Measurements from ENCODE around the gene PER1.
"Not testable (repeated sequence)": the region's sequence is repeated elsewhere in the genome, so short reads cannot be mapped to it uniquely, and the experiment has no call there.

The PER1 gene

DNA sequence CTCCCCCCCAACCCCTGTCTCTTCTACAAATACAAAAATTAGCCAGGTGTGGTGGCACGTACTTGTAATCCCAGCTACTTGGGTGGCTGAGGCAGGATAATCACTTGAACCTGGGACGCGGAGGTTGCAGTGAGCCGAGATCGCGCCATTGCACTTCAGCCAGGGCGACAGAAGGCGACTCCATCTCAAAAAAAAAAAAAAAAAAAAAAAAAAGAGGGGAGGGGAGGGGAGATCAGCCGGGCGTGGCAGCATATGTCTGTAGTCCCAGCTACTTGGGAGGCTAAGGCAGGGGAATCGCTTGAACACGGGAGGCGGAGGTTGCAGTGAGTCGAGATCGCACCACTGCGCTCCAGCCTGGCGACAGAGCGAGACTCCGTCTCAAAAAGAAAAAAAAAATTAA, 18.0 kb upstream of the PER1 start:
- DNase-seq = not testable (repeated sequence)

DNA sequence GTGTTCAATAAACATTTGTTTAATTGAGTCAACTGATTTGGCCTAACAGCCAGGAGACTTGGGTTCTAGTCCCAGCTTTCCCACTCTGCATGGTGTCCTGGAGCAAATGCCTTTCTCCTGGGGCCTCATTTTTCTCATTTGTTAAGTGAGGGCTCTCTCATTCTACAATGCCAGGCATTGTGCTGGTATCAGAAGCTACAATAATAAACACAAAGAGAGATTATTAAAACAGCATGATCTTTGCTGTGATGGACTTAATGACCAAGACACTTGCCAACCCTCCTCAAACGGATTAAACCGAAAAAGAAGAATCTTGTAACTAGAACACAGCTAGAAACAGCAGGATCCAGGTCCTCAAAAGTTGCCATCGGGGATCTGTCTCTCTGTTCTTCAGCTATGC, 15.3 kb upstream of the PER1 start:
- DNase-seq = no peak

DNA sequence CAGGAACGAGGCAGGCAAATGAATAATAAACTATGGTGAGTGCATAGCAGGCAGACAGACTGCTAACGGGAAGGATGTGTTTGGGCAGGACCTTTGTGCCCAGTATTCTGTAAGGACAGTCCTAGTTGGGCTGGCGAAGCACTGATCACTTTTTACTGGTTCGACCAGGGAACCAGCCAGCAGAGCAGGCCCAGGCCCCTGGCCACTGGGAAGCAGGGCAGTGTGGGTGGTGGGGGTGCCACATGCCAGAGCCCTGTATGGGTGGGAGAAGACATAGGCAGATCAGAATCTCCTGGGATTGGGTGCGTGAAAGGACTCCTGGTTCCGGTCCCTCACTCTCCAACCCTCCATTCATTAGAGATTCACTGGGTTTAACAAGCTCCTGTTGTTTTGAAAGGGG, 14.5 kb upstream of the PER1 start:
- no peak for DNase-seq

DNA sequence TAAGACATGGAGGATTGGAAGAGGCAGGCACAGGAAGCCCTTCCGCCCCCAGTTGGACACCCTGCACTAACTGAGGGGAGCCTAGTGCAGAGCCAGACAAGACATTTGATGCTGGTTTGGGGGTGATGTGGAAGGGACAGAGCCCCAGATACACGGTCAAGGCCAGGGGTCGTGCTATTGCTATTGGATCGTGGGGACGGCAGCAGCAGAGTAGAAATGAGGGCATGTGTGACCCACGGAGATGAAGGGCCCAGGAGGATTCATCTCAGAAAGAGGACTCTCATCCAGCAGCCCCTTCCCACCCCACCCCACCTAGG, 12.6 kb upstream of the PER1 start:
- DNase-seq = no peak

DNA sequence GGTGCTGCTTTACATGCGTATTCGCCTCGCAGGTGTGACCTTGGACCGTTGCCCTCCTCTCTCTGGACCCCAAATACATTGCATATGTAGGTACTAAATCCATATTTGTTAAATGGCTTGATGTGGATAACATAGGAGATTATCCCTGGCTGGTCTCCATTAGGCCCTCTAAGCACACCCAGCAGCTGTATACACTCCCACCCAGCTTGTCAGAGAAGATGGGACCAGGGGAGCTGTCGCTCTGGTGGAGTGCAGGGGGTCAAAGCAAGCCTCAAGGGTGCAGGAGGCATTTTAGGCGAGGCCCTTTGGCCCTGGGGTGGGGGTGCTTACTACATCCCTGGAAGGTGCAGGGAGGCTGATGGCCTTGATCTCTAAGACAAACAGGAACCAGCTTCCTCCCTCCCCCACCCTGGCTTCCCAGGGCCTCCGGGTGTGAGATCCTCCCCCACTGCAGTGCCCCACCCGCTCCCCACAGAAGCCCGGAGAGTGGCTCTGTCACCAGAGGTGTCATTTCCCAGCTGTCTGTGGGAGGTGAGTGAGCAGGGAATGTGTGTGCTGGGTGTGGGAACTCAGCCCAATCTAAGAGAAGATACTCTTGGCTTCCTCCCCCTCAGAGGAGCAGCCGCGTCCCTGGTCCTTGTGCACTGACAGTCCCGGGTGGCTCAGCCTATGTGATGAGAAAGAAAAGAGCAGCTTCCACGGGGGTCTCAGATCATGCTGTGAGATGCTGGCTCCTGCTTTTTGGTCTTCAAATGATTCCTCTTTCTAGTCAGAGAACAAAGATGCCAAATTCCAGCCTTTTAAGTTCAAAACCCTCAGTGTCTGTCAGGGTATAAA, 12.0 kb upstream of the PER1 start:
- peak; percentile 36 for DNase-seq

DNA sequence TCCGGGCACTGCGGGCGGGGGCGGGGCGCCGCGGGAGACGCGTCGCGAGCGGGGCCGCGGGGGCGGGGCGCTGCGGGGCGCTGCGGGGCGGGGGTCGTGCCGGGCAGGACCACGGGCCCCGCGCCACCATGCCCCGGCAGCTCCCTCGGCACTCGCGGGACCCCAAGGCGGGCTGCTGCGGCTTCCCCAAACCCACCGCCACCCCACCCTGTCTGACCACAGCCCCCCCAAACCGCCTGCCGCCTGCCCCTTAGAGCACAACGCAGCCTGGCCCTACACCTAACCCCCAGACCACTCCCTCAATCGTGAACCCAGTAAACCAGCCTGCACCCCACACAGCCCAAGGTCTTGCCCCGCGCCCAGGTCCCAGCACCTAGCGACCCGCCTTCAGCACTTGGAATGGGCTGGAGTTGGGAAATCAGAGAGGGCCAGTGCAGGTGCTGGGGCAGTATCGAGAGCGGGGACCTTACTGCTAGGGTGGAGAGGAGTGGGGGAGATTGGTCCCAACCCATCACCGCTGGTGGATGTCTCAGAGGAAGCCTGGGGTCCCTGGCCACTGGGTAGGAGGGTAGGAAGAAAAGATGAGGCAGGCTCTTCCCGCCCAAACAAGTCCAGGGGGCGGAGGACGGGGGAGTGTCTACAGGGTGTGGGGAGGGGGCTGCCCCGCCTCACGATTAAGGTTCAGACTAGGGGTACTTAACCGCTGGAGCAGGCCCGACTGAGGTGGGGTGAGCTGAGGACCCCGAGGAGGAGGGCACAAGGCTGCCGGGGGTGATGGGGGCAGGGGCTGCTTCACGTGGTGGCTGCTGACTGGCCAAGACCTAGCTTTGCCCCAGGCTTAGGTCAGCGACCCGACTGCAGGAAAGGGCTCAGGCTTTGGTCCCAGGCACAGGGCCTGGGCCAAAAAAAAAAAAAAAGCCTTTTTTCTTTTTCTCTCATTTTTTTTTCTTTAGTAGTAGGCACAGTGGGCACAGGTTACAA, 11.1 kb upstream of the PER1 start:
- no peak for DNase-seq

DNA sequence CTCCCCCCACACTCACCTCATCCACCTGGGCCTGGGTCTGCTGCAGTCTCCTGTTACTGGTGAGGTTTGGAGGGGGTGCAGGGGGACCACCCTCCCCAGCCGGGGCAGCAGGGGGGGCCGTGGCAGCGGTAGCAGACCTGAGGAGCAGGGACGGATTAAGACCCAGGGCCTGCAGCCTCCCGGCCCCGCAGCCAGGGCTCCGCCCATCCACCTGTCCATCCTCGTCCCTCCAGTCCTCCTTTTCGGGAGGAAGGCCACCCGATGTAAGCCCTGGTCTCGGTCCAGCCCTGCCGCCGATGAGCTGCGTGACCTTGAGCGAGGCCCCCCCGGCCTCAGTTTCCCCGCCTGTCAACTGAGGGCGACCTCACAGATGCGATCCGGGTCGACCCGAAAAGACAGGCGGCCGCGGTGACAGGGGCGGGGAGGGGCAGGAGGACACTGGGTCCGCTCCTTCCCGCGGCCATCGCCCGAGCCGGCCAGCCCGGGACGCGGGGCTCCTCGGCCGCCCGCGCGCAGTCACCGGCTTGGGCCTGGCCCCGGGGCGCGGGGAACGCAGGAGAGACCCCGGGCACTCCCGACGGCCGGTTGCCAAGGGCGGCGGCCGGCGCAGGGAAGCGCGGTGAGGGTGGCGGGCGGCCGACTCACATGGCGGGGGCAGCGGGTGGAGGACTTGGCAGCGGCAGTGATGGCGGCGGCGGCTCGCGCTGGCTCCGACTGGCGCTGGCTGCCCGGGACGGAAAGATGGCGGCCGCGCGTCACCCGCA, 10.2 kb upstream of the PER1 start, which contains the start of gene VAMP2:
Gene VAMP2 (minus strand): TSS at position 716 of the 764 bp plus-strand sequence. CDS start 69 bp downstream, at position 647.
- DNase-seq = peak; percentile 42

DNA sequence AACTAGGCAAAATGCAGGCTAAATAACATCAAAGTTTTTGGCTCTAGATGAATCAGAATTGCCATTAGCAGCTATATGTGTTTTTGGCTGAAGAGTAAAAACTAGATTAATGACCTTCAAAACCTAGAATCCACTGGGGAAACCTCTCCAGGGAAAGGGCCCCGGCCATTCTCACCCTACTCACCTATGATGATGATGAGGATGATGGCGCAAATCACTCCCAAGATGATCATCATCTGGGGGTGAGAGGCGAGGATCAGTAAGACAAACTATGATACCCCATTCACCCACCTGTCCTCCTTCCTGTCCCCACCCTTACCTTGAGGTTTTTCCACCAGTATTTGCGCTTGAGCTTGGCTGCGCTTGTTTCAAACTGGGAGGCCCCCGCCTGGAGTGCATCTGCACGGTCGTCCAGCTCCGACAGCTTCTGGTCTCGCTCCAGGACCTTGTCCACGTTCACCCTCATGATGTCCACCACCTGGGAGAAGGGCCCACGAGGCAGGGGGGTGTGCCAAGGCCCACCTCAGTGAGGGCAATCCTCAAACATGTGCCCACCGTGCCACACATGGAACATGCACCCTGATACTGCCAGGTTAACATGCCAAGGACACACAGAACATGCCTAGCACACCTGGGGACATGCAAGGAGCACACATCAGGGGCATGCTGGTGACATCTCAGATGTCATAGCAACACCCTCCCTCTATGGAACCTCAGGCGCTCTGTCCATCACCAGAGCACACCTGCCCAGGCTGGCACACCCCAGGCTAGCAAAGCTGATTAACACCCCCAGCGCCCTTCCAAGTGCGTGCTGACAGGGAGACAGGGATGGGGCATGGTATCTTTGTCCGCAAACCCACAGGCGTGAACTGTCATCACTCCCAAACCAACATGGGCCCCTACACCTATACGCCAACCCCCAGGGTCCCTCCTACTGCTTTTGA, 9.4 kb upstream of the PER1 start:
- no peak for DNase-seq

DNA sequence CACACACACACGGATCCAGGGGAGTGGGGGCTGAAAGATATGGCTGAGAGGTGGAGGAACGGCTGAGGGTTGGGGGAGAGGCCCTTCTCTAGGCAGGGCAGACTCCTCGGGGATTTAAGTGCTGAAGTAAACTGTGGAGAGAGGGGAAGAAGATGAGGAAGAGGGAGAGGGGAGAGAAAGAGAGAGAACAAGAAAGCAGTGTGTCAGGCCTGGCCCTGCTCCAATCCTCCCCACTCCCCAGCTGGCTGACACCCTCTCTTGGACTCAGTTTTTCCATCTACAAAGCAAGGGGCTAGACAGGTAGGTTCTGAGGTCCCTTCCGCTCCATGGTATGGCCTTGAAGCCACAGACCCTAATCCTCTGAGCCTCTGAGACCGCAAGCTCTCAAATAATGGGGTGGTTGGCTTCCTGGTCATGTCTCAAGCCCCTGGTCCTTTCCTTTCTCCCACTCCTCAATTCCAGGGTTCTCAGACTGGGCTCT, 8.6 kb upstream of the PER1 start:
- no peak for DNase-seq

DNA sequence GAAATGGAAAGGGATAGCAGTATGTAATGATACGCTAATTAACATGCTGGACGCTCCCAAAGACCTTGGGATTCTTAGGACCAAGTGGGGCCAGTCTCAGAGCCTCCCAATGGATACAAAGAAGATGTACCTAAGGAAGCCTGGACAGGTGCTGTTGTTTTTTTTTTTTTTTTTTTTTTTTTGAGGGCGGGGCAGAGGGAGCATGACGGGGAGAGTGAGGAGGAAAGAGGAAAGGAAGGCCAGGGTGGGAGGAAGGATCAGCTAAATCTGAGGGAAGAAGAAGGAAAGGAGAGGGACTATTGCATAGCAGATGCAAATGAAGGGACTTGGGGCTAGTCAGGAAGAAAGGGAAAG, 8.0 kb upstream of the PER1 start:
- DNase-seq = no peak

DNA sequence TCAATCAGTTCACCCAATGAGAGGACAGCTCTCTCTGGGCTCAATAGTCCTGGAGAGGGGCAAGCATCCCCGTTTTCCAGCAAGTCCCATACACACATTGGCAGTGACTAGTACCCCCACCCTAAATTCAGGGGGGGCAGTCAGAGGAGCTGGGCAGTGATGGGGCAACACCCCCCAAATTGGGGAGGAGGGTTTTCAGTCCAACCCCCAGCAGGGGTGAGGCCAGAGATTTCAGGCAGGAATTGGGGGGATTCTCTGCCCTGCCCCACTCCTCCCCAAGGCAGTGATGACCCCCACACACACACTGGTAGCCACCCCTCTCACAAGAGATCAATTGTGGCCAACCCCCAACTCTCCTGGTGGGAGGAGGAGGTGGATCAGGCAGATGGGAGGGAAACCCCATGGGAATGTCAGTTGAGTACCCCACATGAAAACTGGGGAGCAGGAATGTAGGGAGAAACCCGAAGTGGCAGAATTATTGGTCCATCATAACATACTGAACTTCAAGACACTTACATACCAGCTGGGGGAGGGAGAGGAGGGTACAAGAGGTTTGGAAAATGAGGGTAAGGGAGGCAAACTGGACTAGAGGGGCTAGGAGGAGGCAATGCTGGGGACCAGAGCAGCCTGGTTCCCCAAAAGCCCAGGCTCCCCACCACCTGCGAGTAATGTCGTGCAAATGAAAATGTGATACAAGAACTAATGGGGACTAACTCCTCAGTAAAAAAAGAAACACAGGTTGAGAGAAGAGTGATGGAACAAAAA, 7.4 kb upstream of the PER1 start:
- DNase-seq = no peak

DNA sequence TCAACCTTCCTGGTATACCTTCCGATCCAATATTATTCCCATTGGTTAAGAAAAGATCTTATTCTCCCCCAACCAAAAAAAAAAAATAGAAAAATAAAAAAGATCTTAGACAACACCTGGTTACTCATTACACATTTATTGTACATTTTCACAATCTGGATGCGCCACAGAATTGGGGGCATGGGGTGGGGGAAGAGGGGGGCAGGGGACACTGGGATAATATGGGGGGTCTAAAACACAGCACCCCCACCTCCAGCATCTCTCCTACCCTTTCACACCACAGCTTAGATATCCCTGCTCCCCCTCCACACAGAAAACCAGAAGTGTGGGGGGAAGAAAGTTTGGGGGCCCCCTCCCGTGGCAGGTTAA, 6.8 kb upstream of the PER1 start:
- no peak for DNase-seq

DNA sequence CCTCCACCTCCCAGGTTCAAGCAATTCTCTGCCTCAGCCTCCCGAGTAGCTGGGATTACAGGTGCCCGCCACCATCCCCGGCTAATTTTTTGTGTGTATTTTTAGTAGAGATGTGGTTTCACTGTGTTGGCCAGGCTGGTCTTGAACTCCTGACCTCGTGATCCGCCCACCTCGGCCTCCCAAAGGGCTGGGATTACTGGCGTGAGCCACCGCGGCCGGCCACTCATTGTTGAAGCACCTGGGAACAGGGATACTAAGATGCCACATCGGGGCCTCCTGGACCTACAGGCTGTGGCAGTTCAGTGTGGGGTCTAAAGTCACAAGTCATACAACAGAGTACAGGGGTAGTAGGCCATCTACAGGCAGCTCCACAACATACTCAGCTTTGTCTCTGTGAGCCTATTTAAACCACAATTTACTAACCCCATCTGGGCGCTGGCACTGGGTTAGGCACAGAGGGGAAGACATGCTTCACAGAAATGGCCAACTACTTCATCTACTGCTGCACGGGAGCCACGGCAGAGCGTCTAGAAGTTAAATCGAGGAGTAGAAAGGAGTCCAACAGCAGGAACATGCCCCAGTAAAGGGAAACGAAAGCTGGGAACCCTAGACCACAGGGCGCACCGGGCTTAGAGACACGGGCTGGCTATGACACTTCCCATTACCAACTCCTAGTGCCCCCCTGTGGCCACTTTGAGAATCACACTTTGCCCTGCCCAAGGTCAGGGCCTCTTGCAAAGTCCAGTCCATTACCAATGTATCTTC, 6.2 kb upstream of the PER1 start:
- peak; percentile 46 for DNase-seq

DNA sequence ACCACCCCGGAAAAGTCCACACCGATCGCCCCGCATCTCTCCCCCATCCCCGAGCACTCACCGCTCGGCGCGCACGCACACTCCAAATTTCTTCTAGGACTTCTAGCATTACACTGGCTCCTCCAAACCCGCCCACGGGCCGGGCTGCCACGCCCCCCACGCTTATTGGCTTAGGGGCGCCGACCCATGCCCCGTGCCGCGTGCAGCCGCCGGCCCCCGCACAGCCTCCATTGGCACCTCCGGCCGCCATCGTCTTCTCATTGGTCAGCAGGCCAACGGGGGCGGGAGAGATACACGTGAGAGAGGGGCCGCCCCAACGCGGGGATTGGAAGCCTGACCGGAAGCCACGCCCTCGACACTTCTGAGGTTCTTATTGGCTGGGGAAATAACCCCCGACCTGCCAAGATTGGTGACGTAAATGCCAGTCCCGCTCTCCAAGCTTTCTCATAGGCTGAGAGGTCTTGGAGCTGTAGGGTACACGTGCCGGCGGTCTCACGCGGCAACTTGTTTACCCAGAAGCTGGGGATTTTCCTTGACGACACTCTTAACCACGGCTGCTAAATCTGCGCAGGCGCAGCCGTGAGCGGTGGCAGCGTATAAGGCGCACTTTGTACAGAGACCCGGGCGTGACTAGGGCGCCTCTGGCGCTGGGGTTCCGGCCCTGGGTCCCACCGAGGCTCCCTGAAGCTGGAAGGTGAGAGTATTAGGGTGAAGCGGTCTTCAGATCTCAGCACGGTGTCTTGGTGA, 4.2 kb upstream of the PER1 start:
- peak; percentile 99 for DNase-seq

DNA sequence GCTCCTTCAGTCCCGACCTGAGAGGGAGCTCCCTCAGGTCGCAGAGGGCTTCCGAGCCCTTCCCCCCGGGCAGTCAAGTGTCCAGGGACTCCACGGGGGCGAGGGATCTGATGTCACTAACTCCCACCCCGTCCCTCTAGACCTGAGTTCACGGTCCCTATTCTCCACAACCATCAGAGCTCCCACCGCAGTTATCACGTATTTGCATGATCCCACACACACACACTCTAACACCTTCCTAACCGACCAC, 3.7 kb upstream of the PER1 start:
- no peak for DNase-seq

DNA sequence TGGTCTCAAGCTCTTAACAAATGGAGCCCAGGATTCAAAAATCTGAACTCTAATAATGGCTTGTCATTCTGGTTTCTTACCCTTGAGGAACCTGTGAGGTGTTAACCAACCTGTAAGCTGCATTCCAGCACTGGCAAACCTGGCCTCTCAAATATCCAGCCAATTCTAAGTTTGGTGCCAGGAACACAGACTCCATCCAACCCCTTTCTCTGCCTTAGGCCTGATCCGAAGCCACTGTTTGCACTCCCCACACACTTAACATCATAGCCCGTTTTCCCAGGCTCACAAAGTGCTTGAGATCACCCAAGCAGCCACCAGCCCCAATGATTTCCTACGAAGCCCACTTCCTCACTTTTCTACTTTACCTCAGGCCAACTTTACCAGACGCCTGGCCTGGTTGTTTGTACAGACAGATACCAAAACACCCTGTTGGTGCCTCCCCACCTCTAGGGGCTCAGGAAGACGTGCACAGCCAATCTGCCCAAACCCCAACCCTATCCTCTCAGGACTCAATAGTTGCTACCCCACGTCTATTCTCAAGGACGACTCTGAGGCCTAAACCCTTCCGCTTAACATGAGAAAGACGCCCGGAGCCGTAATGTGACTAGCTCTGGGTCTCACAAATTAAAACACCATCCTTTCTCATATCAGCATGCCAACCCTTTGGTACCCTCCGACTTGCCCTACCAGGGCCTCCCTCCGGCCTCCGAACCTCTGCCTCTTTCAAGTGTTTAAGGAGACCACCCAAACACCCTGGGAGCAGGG, 3.2 kb upstream of the PER1 start:
- DNase-seq = no peak

DNA sequence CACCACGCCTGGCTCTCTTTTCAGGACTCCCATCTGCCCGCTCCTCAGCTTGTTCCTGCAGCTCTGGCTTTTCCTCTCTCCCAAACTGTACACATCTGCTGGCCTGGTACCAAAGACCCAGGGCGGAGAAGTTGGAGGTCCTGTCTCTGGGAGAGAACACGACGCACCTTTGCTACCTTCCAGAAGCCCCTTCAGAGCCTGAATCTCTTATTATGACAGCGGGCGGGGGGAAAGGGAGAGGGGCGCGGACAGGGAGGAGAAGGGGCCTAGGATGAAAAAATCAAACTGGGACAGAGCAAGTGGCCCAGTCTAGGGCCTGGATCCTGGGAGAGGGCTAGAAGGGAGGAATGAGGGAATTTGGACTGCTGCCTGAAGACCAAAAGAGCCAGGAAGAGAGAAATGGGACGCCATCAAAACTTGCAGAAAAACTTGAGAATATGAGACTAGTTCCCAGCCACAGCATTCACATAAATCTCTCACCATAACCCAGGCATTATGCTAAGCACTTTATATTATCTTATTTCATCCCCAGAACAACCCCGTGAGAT, 2.5 kb upstream of the PER1 start:
- DNase-seq = no peak

DNA sequence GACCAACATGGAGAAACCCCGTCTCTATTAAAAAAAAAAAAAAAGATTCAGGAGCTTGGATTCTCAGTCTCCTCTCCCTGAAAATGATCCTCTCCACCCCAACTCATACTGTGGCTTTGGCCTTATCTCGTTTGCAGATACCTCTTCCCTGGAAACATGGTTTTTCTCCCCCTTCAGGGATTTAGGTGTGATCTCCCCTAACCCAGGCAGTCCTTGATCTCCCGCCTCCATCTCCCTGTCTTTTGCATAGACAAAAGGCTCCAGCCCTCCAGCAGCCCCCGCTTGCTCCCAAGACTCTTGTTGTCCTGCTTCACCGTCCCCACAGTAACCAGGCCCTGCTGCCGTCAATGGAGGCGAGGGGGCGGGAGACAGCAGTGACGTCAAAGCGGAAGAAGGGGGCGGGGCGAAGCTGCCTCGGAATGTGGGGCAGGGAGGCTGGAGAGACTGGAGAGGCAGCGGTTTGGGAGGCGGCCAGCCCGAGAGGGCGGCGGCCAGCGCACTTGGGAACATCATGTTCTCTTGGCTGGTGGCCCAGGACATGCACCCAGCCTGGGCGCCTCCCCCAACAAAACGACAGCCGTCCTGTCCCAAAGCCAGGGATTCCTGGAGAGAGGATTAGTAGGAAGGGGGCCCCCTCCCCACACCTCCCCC, 1.9 kb upstream of the PER1 start:
- DNase-seq = peak; percentile 50

All from NCI-H510A (cell line).